Ovary (tissue), 3 donors: ENCODE data around the gene DRC7.

Experiments used
- EP300 ChIP-seq: sonication (generic); formaldehyde crosslinking; IDR thresholded peaks from one replicate; pipeline ENCODE4 v1.6.1; 2017; ENCODE audit warnings: antibody characterized with exemption
- POLR2A ChIP-seq: fragments of 450-650 bp; IDR thresholded peaks from one replicate; pipeline ENCODE4 v1.6.1; 2017; ENCODE audit warnings: antibody characterized with exemption, mild to moderate bottlenecking, moderate library complexity
- TF ChIP-seq, protein P1 (sequence below), 3 donors: fragments of 450-650 bp in 2 of 3; fragments of 200-600 bp in 1 of 3; IDR thresholded peaks; one replicate each; pipeline versions ENCODE4 v1.5.1 to v1.8.0; 2016 to 2022; ENCODE audit warnings: antibody characterized with exemption in 3 of 3, mild to moderate bottlenecking in 1 of 3
- donor health status: DM: no; HTN: no; CAD: no.

GRCh38 chr16:57663436-57663835, 31.2 kb upstream of the DRC7 start:
- TF ChIP-seq, protein P1, sequence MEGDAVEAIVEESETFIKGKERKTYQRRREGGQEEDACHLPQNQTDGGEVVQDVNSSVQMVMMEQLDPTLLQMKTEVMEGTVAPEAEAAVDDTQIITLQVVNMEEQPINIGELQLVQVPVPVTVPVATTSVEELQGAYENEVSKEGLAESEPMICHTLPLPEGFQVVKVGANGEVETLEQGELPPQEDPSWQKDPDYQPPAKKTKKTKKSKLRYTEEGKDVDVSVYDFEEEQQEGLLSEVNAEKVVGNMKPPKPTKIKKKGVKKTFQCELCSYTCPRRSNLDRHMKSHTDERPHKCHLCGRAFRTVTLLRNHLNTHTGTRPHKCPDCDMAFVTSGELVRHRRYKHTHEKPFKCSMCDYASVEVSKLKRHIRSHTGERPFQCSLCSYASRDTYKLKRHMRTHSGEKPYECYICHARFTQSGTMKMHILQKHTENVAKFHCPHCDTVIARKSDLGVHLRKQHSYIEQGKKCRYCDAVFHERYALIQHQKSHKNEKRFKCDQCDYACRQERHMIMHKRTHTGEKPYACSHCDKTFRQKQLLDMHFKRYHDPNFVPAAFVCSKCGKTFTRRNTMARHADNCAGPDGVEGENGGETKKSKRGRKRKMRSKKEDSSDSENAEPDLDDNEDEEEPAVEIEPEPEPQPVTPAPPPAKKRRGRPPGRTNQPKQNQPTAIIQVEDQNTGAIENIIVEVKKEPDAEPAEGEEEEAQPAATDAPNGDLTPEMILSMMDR (IDR thresholded peaks at IDR 0.05): no peak
- TF ChIP-seq POLR2A (no peak), EP300 (no peak)
